Ishikawa (cell line): Measurements from ENCODE around the gene PYHIN1.

ENCODE experiments used
- CEBPB ChIP-seq: IDR thresholded peaks from 2 replicates; pipeline ENCODE4 v1.6.1; 2012
- CREB1 ChIP-seq: IDR thresholded peaks from 2 replicates; pipeline ENCODE4 v1.6.1; 2012; ENCODE audit warnings: low read depth
- EGR1 ChIP-seq: IDR thresholded peaks from 2 replicates; pipeline ENCODE4 v1.6.1; 2012
- EP300 ChIP-seq: IDR thresholded peaks from 2 replicates; pipeline ENCODE4 v1.6.1; 2012; ENCODE audit warnings: borderline replicate concordance
- FOXM1 ChIP-seq: IDR thresholded peaks from 2 replicates; pipeline ENCODE4 v1.6.1; 2012; ENCODE audit warnings: low read depth, borderline replicate concordance
- MAX ChIP-seq: IDR thresholded peaks from 2 replicates; pipeline ENCODE4 v1.6.1; 2012
- NFIC ChIP-seq: IDR thresholded peaks from 2 replicates; pipeline ENCODE4 v1.6.1; 2012
- RAD21 ChIP-seq: IDR thresholded peaks from 2 replicates; pipeline ENCODE4 v1.6.1; 2012; ENCODE audit warnings: low read depth
- REST ChIP-seq: IDR thresholded peaks from 2 replicates; pipeline ENCODE4 v1.6.1; 2012; ENCODE audit warnings: low read depth, mild to moderate bottlenecking
- TAF1 ChIP-seq: IDR thresholded peaks from 2 replicates; pipeline ENCODE4 v1.6.1; 2012; ENCODE audit warnings: low read depth, mild to moderate bottlenecking
- TCF12 ChIP-seq: IDR thresholded peaks from 2 replicates; pipeline ENCODE4 v1.6.1; 2012; ENCODE audit warnings: low read depth
- TEAD4 ChIP-seq: IDR thresholded peaks from 2 replicates; pipeline ENCODE4 v1.6.1; 2012
- YY1 ChIP-seq: IDR thresholded peaks from 2 replicates; pipeline ENCODE4 v1.6.1; 2012; ENCODE audit warnings: low read depth
- ZBTB7A ChIP-seq: IDR thresholded peaks from 2 replicates; pipeline ENCODE4 v1.6.1; 2012; ENCODE audit warnings: low read depth
- TF ChIP-seq, protein P1 (sequence below): IDR thresholded peaks from 2 replicates; pipeline ENCODE4 v1.6.1; 2012

PYHIN1 gene

GRCh38 chr1:159008744-159009188 is 77.4 kb downstream of the PYHIN1 start:
- TF ChIP-seq MAX = no peak
- no peak for TF ChIP-seq ZBTB7A
- no peak for TF ChIP-seq CREB1
- no peak for TF ChIP-seq FOXM1
- TF ChIP-seq TCF12 = no peak
- TF ChIP-seq NFIC = no peak
- no peak for TF ChIP-seq REST
- no peak for TF ChIP-seq EP300
- TF ChIP-seq TEAD4 = no peak
- no peak for TF ChIP-seq YY1
- no peak for TF ChIP-seq EGR1
- TF ChIP-seq RAD21 = no peak
- TF ChIP-seq, protein P1, sequence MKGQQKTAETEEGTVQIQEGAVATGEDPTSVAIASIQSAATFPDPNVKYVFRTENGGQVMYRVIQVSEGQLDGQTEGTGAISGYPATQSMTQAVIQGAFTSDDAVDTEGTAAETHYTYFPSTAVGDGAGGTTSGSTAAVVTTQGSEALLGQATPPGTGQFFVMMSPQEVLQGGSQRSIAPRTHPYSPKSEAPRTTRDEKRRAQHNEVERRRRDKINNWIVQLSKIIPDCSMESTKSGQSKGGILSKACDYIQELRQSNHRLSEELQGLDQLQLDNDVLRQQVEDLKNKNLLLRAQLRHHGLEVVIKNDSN = no peak

- TF ChIP-seq ZBTB7A (no peak), EP300 (no peak), TEAD4 (no peak), TAF1 (no peak), NFIC (no peak), MAX (no peak)
- TF ChIP-seq, protein P1 = no peak
Observed at GRCh38 chr1:159009287-159009686, 77.9 kb downstream of the PYHIN1 start.

- no peak for TF ChIP-seq TCF12
- TF ChIP-seq YY1 = no peak
- no peak for TF ChIP-seq CEBPB
- no peak for TF ChIP-seq MAX
- no peak for TF ChIP-seq REST
- TF ChIP-seq RAD21 = no peak
- TF ChIP-seq, protein P1 = no peak
- TF ChIP-seq FOXM1 = no peak
- no peak for TF ChIP-seq NFIC
Observed at GRCh38 chr1:159009704-159010361, 78.5 kb downstream of the PYHIN1 start, which contains the start of gene IFI16. IFI16 (plus strand) TSS chr1:159009907; CDS start chr1:159014681, 4,774 bp downstream.

DNA sequence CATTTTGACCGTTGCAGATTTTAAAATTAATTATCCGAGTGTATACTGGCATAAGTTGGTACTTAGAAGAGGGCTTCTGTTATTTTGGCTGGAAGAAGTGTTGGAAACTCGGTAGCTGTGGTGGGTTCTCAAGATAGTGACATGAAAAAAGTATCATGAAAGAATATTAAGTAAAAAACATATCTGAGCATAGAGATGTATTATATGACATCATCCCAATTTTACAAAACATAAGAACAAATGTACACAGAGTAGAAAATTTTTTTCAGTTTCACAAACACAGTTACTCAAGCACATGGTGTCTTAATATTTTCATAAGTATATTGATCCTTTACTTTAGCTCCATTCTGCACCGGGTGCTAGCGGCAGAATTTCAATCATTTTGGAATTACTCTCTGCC is 79.0 kb downstream of the PYHIN1 start:
- TF ChIP-seq TAF1 = no peak
- TF ChIP-seq CREB1 = no peak
- TF ChIP-seq FOXM1 = no peak
- no peak for TF ChIP-seq EGR1
- TF ChIP-seq ZBTB7A = no peak
- no peak for TF ChIP-seq REST
- TF ChIP-seq, protein P1 = no peak
- no peak for TF ChIP-seq MAX
